GM18909 (cell line): ENCODE results near the gene CBR3.

Experiments used
- ATAC-seq: cut with Tn5 transposase; IDR thresholded peaks from one replicate; pipeline ENCODE4 v1.9.1; 2021; ENCODE audit warnings: mild to moderate bottlenecking; ENCODE audit not compliant: unreplicated experiment, poor library complexity

The CBR3 gene

GRCh38 chr21:36149788-36150711, 15.2 kb downstream of the CBR3 start:
- peak; percentile 44 for ATAC-seq

- ATAC-seq: no peak
These were observed 20.9 kb downstream of the CBR3 start for GRCh38 chr21:36155603-36156338.

GRCh38 chr21:36156339-36156814, 21.5 kb downstream of the CBR3 start:
- peak; percentile 90 for ATAC-seq

- peak; percentile 26 for ATAC-seq
These were observed 22.2 kb downstream of the CBR3 start, which contains the start of gene DOP1B for GRCh38 chr21:36156815-36157670. TSS of gene DOP1B (plus strand) at chr21:36156824. CDS start at chr21:36164734, 7,910 bp downstream.

- no peak for ATAC-seq
These were observed 24.6 kb downstream of the CBR3 start for GRCh38 chr21:36159356-36159921.

- ATAC-seq: no peak
These were observed 25.9 kb downstream of the CBR3 start for GRCh38 chr21:36160850-36161178.

GRCh38 chr21:36162631-36163030, 27.8 kb downstream of the CBR3 start:
- no peak for ATAC-seq

- ATAC-seq: no peak
These were observed 29.2 kb downstream of the CBR3 start for GRCh38 chr21:36163750-36164741.

- ATAC-seq: no peak
These were observed 30.5 kb downstream of the CBR3 start for GRCh38 chr21:36165356-36165755.

GRCh38 chr21:36166705-36167104, 31.8 kb downstream of the CBR3 start:
- ATAC-seq: no peak

- ATAC-seq: no peak
These were observed 32.7 kb downstream of the CBR3 start for GRCh38 chr21:36167541-36167940.

GRCh38 chr21:36169470-36170128, 34.7 kb downstream of the CBR3 start:
- ATAC-seq: no peak

GRCh38 chr21:36170823-36171222, 35.9 kb downstream of the CBR3 start:
- ATAC-seq: no peak

- ATAC-seq: no peak
These were observed 36.5 kb downstream of the CBR3 start for GRCh38 chr21:36171336-36171735.

GRCh38 chr21:36171741-36172331, 37.0 kb downstream of the CBR3 start:
- no peak for ATAC-seq

- ATAC-seq: no peak
These were observed 39.9 kb downstream of the CBR3 start for GRCh38 chr21:36174780-36175179.

GRCh38 chr21:36175771-36176565, 41.1 kb downstream of the CBR3 start:
- no peak for ATAC-seq
